HG02571 (cell line): Measurements from ENCODE around the gene UNKL.
A peak's percentile ranks its signal among the peaks of the same experiment; 100 is the strongest.

Experiments used
- ATAC-seq: cut with Tn5 transposase; IDR thresholded peaks from one replicate; pipeline ENCODE4 v1.9.1; 2021; ENCODE audit warnings: mild to moderate bottlenecking, moderate library complexity; ENCODE audit not compliant: unreplicated experiment

The UNKL gene

DNA sequence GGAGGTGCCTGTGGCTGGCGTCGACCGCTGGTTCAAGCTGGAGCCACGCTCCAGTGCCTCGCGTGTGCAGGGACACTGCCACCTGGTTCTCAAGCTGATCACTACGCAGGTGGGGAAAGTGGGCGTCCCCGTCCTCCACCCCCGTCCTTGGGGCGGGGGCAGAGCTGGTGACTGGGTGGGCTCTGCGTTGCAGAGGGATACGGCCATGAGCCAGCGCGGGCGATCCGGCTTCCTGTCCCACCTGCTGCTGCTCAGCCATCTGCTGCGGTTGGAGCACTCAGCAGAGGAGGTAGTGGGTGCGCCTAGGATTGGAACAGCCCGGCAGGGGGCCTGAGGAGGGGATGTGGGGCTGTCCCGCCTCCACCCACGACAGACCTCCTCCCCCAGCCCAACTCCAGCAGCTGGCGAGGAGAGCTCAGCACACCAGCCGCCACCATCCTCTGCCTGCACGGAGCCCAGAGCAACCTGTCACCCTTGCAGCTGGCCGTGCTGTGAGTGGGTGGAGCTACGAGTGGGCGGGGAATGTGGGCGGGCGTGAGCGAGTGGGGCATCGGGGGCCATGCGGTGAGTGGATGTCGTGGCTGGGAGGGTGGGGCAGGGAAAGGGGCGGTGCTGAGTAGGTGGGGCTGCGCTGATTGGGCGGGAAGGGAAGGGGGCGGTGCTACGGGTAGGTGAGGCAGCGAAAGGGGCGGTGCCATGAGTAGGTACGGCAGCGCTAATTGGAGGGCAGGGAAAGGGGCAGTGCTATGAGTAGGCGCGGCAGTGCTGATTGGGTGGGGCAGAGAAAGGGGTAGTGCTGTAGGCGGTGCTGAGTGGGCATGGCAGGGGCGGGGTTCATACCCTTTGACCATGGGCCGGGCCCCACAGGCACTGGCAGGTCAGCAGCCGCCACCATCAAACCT, 71.7 kb downstream of the UNKL start:
- ATAC-seq: peak; percentile 72

DNA sequence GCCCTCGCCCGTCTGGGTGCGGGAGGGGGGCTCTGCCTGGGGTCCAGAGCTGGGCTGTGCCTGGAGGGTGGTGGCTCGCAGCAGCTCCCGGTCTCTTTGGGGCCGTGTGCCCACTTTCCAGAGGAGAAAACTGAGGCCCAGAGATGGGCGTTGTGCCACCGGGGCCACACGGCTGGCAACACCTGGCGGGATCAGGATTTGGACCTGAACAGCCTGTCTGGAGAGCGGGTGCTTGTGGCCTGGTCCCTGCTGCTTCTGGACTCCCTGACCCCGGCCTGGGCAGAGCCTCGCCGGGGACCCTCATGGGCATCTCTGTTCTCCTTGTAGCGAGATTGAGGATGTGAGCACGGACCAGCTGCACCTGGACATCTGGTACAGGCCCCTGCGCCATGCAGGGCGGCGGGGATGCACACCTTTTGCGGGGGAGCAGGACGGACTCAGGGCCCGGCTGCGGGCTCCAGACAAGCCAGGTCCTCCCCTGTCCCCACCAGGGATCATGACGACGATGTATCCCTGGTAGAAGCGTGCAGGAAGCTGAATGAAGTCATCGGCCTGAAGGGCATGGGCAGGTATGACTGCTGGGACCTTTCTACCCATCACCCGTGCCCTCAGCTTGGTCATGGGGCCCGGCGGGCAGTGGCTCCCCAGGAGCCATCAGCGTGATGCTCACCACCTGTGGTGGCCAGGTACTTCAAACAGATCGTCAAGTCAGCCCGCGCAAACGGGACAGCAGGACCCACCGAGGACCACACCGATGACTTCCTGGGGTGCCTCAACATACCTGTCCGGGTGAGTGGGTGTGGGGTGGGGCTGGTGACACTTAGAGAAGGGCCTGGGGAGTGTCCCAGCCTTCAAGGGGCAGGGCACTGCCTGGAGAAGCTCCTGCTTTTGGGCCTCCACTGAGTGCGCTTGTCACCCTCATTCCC, 72.7 kb downstream of the UNKL start:
- no peak for ATAC-seq

- no peak for ATAC-seq
Measured at GRCh38 chr16:1340730-1341494, 73.6 kb downstream of the UNKL start.

DNA sequence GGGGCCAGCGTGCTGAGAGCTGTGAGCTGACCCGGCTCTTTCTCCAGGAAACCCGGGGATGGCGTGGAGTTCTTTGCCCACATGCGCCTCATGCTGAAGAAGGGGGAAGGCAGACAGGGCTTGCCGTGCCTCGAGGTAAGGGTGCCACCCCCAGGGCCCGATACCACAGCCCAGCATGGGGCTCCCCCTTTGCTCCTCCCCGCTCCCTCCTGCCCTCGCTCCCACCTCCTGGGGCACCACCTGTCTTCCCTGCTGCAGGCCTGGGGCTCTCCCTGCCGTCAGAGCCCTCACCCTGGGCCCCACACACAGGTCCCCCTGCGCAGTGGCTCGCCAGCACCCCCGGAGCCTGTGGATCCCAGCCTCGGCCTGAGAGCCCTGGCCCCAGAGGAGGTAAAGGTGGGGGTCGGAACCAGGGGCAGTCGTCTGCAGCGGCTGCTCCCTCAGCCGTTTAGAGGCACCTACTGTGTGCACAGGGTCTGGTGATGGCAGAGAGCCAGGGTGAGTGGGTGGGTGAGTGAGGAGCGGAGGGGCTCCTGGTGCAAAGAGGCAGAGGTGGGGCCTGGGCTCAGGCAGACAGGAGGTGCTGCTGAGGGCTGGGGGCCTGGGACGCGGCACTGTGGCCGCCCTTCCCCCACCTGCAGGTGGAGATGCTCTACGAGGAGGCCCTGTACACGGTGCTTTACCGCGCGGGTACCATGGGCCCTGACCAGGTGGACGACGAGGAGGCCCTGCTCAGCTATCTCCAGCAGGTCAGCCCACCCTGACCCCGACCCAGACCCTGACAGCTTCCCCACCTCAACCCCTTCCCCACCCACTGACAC, 75.4 kb downstream of the UNKL start:
- no peak for ATAC-seq

GRCh38 chr16:1338119-1338730, 76.3 kb downstream of the UNKL start:
- no peak for ATAC-seq

DNA sequence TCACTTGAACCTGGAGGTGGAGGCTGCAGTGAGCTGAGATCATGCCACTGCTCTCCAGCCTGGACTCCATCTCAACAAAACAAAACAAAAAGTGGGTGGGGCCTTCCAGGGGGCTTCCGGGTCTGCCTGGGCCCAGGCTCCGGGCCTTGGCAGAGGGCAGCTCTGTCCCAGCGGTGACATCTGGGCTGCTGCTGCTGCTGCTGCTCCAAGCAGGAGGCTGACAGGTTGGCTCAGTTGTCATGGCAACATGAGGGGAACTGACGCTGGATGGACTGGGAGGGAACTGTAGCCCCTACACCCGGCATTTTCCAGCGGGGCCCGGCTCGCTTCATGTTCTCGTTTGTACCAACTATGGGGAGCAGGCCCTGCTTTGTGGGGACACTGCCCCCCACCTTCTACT, 77.0 kb downstream of the UNKL start:
- no peak for ATAC-seq

- no peak for ATAC-seq
Measured at GRCh38 chr16:1336619-1337018, 77.9 kb downstream of the UNKL start.

- ATAC-seq: no peak
Measured at GRCh38 chr16:1335996-1336395, 78.5 kb downstream of the UNKL start.

DNA sequence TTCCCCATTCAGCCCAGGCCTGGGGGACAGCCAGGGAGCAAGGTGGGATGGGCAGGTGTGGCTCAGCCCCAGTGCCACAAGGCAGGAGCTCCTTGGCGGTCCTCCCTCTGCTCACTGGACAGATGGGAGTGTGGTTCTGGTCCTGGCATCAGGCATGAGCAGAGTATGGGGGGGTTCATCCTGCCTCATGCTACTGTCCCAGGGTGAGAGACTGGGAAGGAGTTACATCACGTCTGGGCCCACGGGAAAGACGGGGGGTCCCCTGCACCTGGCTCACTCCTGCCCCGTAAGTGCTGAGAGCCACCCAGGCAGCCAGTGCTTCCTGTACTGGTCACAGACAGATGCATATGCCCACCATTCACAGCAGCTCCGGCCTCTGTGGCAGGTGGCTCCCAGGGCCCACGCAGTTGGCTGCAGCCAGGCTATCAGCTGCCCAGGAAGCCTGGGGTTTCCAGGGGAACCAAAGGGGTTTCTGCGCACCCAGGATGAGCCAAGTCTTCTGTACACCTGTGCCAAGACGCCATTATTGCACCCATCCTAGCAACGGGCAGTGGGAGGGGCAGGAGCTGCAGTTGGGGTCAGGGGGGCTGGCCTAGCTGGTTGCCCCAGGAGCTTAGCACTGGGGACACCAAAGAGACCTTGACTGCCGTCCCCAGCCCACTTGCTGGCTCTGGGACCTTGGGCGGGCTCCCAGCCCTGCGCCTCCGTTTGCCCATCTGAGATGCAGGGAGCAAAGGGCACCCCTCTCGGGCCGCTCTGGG, 79.1 kb downstream of the UNKL start:
- no peak for ATAC-seq

DNA sequence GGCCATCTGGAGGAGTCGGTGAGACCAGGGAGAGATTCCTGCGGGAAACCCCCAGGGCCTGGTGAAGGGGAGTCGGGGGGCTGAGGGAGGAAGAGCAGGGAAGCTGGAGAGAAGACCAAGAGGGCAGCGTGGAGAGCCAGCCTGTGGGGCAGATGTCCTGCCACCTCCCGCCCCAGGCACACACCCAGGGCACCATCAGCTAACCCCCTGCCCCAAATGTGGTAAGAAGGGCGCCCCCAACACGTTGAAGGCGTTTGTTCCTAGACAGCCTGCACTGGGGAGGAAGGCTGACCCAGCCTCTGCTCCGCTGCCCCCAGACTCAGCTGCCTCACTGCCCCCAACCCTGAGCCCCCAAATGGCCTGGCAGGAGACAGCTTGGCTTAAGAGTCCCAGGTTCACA, 79.8 kb downstream of the UNKL start:
- ATAC-seq: no peak

GRCh38 chr16:1333854-1334700, 80.4 kb downstream of the UNKL start:
- ATAC-seq: no peak

- ATAC-seq: no peak
Measured at GRCh38 chr16:1333149-1333812, 81.2 kb downstream of the UNKL start, which contains the start of gene BAIAP3. Gene BAIAP3 (plus strand): TSS chr16:1333645. CDS start chr16:1338550, 4,905 bp downstream.

DNA sequence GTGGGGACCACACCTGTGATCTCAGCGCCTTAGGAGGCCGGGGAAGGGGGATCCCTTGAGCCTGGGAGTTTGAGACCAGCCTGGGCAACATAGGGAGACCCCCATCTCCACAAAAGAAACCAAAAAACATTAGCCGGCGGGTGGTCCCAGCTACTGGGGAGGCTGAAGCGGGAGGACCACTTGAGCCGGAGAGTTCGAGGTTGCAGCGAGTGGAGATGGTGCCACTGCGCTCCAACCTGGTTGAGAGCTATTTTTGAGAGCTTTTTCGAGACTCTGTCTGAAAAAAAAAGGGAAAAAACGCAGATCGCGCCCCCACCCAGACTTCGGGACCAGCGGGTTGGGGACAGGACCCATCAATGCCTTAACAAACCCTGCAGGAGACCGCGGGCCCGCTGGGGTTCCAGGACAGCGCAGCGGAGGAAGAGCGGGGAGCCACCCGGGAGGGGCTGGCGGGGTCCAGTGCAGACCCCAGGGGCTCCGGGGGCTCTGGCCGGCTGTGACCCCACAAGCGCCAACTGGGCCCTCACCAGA, 81.8 kb downstream of the UNKL start:
- ATAC-seq: no peak

DNA sequence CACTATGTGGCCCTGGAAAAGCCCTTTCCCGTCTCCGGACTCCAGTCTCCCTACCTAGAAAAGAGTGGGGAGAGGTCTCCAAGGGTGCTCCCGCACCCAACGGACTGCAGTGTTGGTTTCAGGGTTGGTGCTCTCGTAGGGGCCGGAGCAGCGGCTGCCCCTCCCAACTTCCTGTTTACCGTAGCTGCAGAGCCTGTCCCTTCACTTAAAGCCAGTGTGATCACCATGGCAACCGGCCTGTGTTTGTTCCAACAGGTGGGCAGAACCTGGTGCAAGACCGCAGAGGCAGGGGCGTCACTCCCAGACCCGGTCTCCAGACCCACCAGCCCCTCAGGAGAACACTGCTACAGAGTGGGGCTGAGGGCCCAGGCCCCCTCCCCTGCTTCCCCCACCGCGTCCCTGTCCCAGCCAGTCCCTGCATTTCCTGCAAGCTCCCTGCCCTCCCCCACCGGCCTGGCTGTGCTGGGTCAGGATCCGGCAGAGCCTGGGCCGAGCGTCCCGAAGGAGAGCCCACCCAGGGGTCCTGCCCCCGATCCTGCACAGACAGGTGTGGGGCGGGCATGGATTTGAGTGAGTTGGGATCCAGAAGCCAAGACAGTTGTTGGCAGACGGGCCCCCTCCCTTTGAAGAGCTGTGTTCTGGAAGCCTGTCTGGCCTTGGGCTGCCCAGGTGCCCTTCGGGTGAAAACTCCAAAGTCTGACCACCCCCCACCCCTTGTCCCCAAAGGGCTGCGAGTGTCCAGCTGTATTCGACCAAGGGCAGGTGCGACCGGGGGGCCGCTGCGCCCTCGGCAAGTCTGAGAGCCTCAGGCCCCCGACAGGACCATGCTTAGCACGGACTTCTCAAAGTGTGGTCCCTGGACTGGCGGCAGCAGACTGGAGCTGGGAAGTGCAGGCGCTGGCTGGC, 82.5 kb downstream of the UNKL start:
- ATAC-seq: no peak

DNA sequence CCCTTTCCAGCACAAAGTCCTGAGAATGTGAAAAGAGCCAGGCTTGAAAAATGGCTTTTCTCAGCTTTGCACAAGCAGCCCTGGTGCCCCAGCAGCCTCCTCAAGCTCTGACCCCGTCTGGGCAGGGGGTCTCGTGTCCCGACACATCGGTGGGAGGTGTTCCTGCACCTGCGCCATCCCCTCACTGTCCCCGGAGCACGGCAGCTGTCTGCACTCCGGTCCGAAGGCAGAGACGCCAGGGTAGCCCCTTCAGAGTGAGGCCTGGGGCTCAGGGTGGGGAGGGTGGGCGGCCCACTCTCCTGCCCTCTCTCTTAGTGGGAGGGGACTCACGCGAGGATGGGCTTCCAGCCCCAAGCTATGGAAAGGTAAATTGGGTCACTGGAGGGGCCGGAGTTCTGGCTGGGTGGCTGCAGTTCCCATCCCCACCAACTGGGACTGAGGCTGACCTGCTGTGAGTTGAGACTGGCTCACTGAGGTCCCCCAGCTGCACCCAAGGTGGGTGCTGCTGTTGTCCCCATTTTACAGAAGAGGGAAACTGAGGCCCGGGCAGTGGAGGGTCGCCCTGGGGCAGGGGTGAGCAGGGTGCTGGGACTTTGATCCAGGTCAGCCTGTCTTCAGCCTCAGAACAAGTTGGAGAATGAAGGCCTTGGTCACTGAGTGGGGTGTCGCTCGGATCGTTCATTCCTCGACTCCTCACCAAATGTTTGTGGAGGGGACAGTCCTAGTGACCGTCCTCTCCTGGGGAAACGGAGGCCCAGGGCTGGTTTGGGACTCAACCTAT, 83.4 kb downstream of the UNKL start:
- ATAC-seq: no peak
